ENCODE measurements around the gene HNMT.
"Not testable (repeated sequence)": the region's sequence is repeated elsewhere in the genome, so short reads cannot be mapped to it uniquely, and the experiment has no call there.

HNMT gene

DNA sequence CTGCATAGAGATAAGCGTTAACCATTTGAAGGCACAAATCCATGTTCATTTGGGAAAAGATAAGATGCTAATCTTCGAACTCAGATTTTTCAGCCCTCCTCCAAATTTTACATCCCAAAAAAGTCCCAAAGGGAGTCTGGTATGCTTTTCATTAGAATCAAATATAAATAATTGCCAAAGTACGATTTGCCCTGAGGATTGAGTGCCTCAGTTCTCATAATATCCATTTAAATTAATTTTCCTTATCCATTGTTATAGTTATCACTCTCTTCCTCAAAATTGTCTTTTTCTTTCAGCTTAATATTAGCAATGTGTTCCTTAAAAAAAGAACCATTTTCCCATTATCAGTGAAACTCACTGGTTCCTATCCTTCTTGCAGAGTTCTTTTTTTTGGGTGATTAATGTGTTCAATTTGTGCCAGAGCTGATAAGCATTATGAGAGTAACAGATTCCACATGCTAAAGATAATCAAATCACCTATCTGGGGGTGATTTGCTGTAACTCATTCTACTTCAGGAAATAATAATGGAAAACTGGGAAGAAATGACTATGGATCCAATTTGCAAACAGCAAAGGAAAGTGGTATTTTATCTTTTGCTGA is 686 bp downstream of the HNMT start:
- Histone ChIP-seq H3K4me3 (ENCODE audit: control insufficient read depth in 1 of 7, extremely low read depth in 1 of 7, insufficient read depth in 4 of 7, low read depth in 2 of 7, low read length in 6 of 7) (peak overlapping the region in 5 of 7 experiments; percentile 4 to 77 (median 60)), H3K36me3 (ENCODE audit: control insufficient read depth in 4 of 4, insufficient read depth in 4 of 4, low read length in 3 of 4) (no peaks in the 10 kb centered on the region), H3K27ac (ENCODE audit: insufficient read depth in 1 of 2, low read depth in 1 of 2, low read length in 2 of 2, poor library complexity in 1 of 2, severe bottlenecking in 2 of 2) (no peak overlapping the region), H3K27me3 (replicated peaks in 2 of 5; ENCODE audit: control insufficient read depth in 4 of 5, insufficient read depth in 5 of 5, low read length in 4 of 5) (no peaks in the 10 kb centered on the region), H3K4me1 (ENCODE audit: control extremely low read depth in 1 of 4, control insufficient read depth in 4 of 4, insufficient read depth in 4 of 4, low read length in 3 of 4) (peaks cover 9 to 15% (median 10%) of the 10 kb centered on the region in 4 experiments), H3K9me3 (ENCODE audit: control extremely low read depth in 1 of 5, control insufficient read depth in 4 of 5, insufficient read depth in 2 of 5, low read depth in 1 of 5, low read length in 4 of 5) (peaks cover 0 to 2% (median 0%) of the 10 kb centered on the region in 5 experiments)
- CTCF ChIA-PET, result interaction anchor here (0.8 to 1.5 kb wide), 2 partner anchors 8 to 12 kb away, joined by 3 to 7 read pairs; no protein-coding TSS in a partner anchor
- DNase-seq, result no peak
- no CpG with 5 or more reads among the region's 3 CpGs for WGBS (ENCODE audit: insufficient coverage)
- POLR2A ChIA-PET, result no interaction called here

DNA sequence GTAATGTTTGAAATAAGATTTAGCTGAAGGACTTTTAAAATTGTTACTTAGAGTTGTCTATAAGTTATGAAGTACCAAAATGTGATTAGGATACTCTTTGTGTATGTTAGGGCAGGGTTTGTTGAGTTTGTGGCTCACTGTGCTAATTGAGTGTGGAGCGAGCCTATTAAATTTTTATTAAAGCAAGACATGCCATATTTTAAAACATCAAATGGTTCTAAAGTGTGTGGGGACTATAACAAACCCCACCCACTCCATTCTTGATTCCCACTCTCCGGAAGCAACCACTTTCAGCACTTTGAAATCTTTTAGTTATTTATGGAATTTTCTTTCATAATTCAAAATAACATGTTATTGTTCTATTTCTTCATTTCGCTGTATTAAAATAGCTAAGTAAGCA is 1.8 kb downstream of the HNMT start:
- CTCF ChIA-PET, result no interaction called here
- Histone ChIP-seq H3K36me3 (ENCODE audit: control insufficient read depth in 4 of 4, insufficient read depth in 4 of 4, low read length in 3 of 4) (no peaks in the 10 kb centered on the region), H3K9me3 (ENCODE audit: control extremely low read depth in 1 of 5, control insufficient read depth in 4 of 5, insufficient read depth in 2 of 5, low read depth in 1 of 5, low read length in 4 of 5) (peaks cover 0 to 2% (median 0%) of the 10 kb centered on the region in 5 experiments), H3K4me3 (ENCODE audit: control insufficient read depth in 1 of 7, extremely low read depth in 1 of 7, insufficient read depth in 4 of 7, low read depth in 2 of 7, low read length in 6 of 7) (no peak overlapping the region), H3K27me3 (replicated peaks in 2 of 5; ENCODE audit: control insufficient read depth in 4 of 5, insufficient read depth in 5 of 5, low read length in 4 of 5) (no peaks in the 10 kb centered on the region), H3K4me1 (ENCODE audit: control extremely low read depth in 1 of 4, control insufficient read depth in 4 of 4, insufficient read depth in 4 of 4, low read length in 3 of 4) (peaks cover 9 to 15% (median 10%) of the 10 kb centered on the region in 4 experiments), H3K27ac (ENCODE audit: insufficient read depth in 1 of 2, low read depth in 1 of 2, low read length in 2 of 2, poor library complexity in 1 of 2, severe bottlenecking in 2 of 2) (no peak overlapping the region)
- POLR2A ChIA-PET, result interaction anchor here (0.6 kb wide), 1 partner anchor 29 kb away, joined by 3 read pairs; no protein-coding TSS in a partner anchor
- no CpG with 5 or more reads among the region's 3 CpGs for WGBS (ENCODE audit: insufficient coverage)
- no peak for DNase-seq

GRCh38 chr2:137967042-137967441 is 2.8 kb downstream of the HNMT start:
- Histone ChIP-seq H3K27ac (ENCODE audit: insufficient read depth in 1 of 2, low read depth in 1 of 2, low read length in 2 of 2, poor library complexity in 1 of 2, severe bottlenecking in 2 of 2) (no peak overlapping the region), H3K9me3 (ENCODE audit: control extremely low read depth in 1 of 5, control insufficient read depth in 4 of 5, insufficient read depth in 2 of 5, low read depth in 1 of 5, low read length in 4 of 5) (no peaks in the 10 kb centered on the region), H3K27me3 (replicated peaks in 2 of 5; ENCODE audit: control insufficient read depth in 4 of 5, insufficient read depth in 5 of 5, low read length in 4 of 5) (no peaks in the 10 kb centered on the region), H3K36me3 (ENCODE audit: control insufficient read depth in 4 of 4, insufficient read depth in 4 of 4, low read length in 3 of 4) (no peaks in the 10 kb centered on the region), H3K4me1 (ENCODE audit: control extremely low read depth in 1 of 4, control insufficient read depth in 4 of 4, insufficient read depth in 4 of 4, low read length in 3 of 4) (peaks cover 9 to 15% (median 10%) of the 10 kb centered on the region in 4 experiments), H3K4me3 (ENCODE audit: control insufficient read depth in 1 of 7, extremely low read depth in 1 of 7, insufficient read depth in 4 of 7, low read depth in 2 of 7, low read length in 6 of 7) (no peak overlapping the region)
- 100% methylated on average over 7 of the region's 7 CpGs for WGBS (ENCODE audit: insufficient coverage)
- ChIA-PET POLR2A (no interaction called here), CTCF (no interaction called here)
- DNase-seq, result no peak

GRCh38 chr2:137968477-137969417 is 4.5 kb downstream of the HNMT start:
- no peaks in the 10 kb centered on the region for H3K9me3 ChIP-seq (ENCODE audit: control extremely low read depth in 1 of 5, control insufficient read depth in 4 of 5, insufficient read depth in 2 of 5, low read depth in 1 of 5, low read length in 4 of 5)
- H3K4me3 ChIP-seq (ENCODE audit: control insufficient read depth in 1 of 7, extremely low read depth in 1 of 7, insufficient read depth in 4 of 7, low read depth in 2 of 7, low read length in 6 of 7), result no peak overlapping the region
- H3K27me3 ChIP-seq (replicated peaks in 2 of 5; ENCODE audit: control insufficient read depth in 4 of 5, insufficient read depth in 5 of 5, low read length in 4 of 5), result no peaks in the 10 kb centered on the region
- peak in 1 of 3 donors; percentile 38 for DNase-seq
- no peak overlapping the region for H3K27ac ChIP-seq (ENCODE audit: insufficient read depth in 1 of 2, low read depth in 1 of 2, low read length in 2 of 2, poor library complexity in 1 of 2, severe bottlenecking in 2 of 2)
- H3K4me1 ChIP-seq (ENCODE audit: control extremely low read depth in 1 of 4, control insufficient read depth in 4 of 4, insufficient read depth in 4 of 4, low read length in 3 of 4), result peaks cover 9 to 11% (median 10%) of the 10 kb centered on the region in 4 experiments
- CTCF ChIA-PET, result interaction anchor here (1.0 kb wide), 1 partner anchor 57 kb away, joined by 4 read pairs; no protein-coding TSS in a partner anchor
- POLR2A ChIA-PET, result no interaction called here
- WGBS (ENCODE audit: insufficient coverage), result 77% methylated on average over 6 of the region's 6 CpGs
- no peaks in the 10 kb centered on the region for H3K36me3 ChIP-seq (ENCODE audit: control insufficient read depth in 4 of 4, insufficient read depth in 4 of 4, low read length in 3 of 4)

DNA sequence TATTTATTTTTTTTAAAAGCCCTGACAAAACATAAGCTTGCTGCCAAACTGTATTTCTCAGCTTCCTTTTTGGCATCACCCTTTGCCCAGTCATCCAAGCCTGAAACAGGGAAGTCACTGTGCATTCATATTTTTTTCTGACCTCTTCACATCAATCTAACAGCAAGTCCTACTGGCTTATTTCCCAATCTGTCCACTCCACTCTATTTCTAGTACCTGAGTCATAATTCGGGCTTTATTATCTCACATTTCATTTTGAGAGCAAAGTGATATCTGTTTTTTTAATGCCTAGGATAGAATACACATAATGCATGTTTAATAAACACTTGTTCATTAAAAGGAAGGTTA is 5.1 kb downstream of the HNMT start:
- POLR2A ChIA-PET, result no interaction called here
- no peak overlapping the region for H3K27ac ChIP-seq (ENCODE audit: insufficient read depth in 1 of 2, low read depth in 1 of 2, low read length in 2 of 2, poor library complexity in 1 of 2, severe bottlenecking in 2 of 2)

GRCh38 chr2:137969876-137970275 is 5.6 kb downstream of the HNMT start:
- no peak for DNase-seq
- no peak overlapping the region for H3K4me3 ChIP-seq (ENCODE audit: control insufficient read depth in 1 of 7, extremely low read depth in 1 of 7, insufficient read depth in 4 of 7, low read depth in 2 of 7, low read length in 6 of 7)
- ChIA-PET CTCF (no interaction called here), POLR2A (no interaction called here)
- no CpG with 5 or more reads among the region's 1 CpG for WGBS (ENCODE audit: insufficient coverage)
- H3K4me1 ChIP-seq (ENCODE audit: control extremely low read depth in 1 of 4, control insufficient read depth in 4 of 4, insufficient read depth in 4 of 4, low read length in 3 of 4), result peaks cover 0 to 4% (median under 1%) of the 10 kb centered on the region in 4 experiments
- H3K36me3 ChIP-seq (ENCODE audit: control insufficient read depth in 4 of 4, insufficient read depth in 4 of 4, low read length in 3 of 4), result no peaks in the 10 kb centered on the region
- H3K9me3 ChIP-seq (ENCODE audit: control extremely low read depth in 1 of 5, control insufficient read depth in 4 of 5, insufficient read depth in 2 of 5, low read depth in 1 of 5, low read length in 4 of 5), result no peaks in the 10 kb centered on the region
- no peak overlapping the region for H3K27ac ChIP-seq (ENCODE audit: insufficient read depth in 1 of 2, low read depth in 1 of 2, low read length in 2 of 2, poor library complexity in 1 of 2, severe bottlenecking in 2 of 2)
- H3K27me3 ChIP-seq (replicated peaks in 2 of 5; ENCODE audit: control insufficient read depth in 4 of 5, insufficient read depth in 5 of 5, low read length in 4 of 5), result no peaks in the 10 kb centered on the region

More for the DNA sequence above, 5.1 kb downstream of the HNMT start:
- H3K36me3 ChIP-seq (ENCODE audit: control insufficient read depth in 4 of 4, insufficient read depth in 4 of 4, low read length in 3 of 4), result no peaks in the 10 kb centered on the region
- H3K27me3 ChIP-seq (replicated peaks in 2 of 5; ENCODE audit: control insufficient read depth in 4 of 5, insufficient read depth in 5 of 5, low read length in 4 of 5), result no peaks in the 10 kb centered on the region
- CTCF ChIA-PET, result interaction anchor here (1.0 kb wide), 1 partner anchor 58 kb away, joined by 4 read pairs; no protein-coding TSS in a partner anchor
- peak in 2 of 3 donors; percentile 70 to 84 for DNase-seq
- no peak overlapping the region for H3K4me3 ChIP-seq (ENCODE audit: control insufficient read depth in 1 of 7, extremely low read depth in 1 of 7, insufficient read depth in 4 of 7, low read depth in 2 of 7, low read length in 6 of 7)
- WGBS (ENCODE audit: insufficient coverage), result no CpG with 5 or more reads among the region's 1 CpG
- peaks cover 4 to 7% (median 5%) of the 10 kb centered on the region in 4 experiments for H3K4me1 ChIP-seq (ENCODE audit: control extremely low read depth in 1 of 4, control insufficient read depth in 4 of 4, insufficient read depth in 4 of 4, low read length in 3 of 4)
- H3K9me3 ChIP-seq (ENCODE audit: control extremely low read depth in 1 of 5, control insufficient read depth in 4 of 5, insufficient read depth in 2 of 5, low read depth in 1 of 5, low read length in 4 of 5), result no peaks in the 10 kb centered on the region

DNA sequence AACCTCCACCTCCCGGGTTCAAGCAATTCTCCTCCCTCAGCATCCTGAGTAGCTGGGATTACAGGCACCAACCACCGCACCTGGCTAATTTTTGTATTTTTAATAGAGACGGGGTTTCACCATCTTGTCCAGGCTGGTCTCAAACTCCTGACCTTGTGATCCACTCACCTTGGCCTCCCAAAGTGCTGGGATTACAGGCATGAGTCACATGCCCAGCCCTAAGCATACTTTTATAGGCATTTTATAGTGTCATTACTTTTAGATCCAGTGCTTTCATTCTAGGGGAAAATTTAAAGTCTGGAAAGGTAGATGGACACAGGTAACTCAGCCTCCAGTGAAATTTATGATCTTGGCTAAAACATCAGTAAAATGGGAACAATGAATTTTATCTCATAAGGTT is 7.0 kb downstream of the HNMT start:
- H3K27ac ChIP-seq (ENCODE audit: insufficient read depth in 1 of 2, low read depth in 1 of 2, low read length in 2 of 2, poor library complexity in 1 of 2, severe bottlenecking in 2 of 2); H3K36me3 ChIP-seq (ENCODE audit: control insufficient read depth in 4 of 4, insufficient read depth in 4 of 4, low read length in 3 of 4); H3K4me1 ChIP-seq (ENCODE audit: control extremely low read depth in 1 of 4, control insufficient read depth in 4 of 4, insufficient read depth in 4 of 4, low read length in 3 of 4); DNase-seq; CTCF ChIA-PET; H3K4me3 ChIP-seq (ENCODE audit: control insufficient read depth in 1 of 7, extremely low read depth in 1 of 7, insufficient read depth in 4 of 7, low read depth in 2 of 7, low read length in 6 of 7); H3K27me3 ChIP-seq (replicated peaks in 2 of 5; ENCODE audit: control insufficient read depth in 4 of 5, insufficient read depth in 5 of 5, low read length in 4 of 5); H3K9me3 ChIP-seq (ENCODE audit: control extremely low read depth in 1 of 5, control insufficient read depth in 4 of 5, insufficient read depth in 2 of 5, low read depth in 1 of 5, low read length in 4 of 5); POLR2A ChIA-PET: not testable (repeated sequence)
- 100% methylated on average over 3 of the region's 3 CpGs for WGBS (ENCODE audit: insufficient coverage)
